ENCODE measurements around the gene FBXL17. TPM values are rescaled to one million over a fixed set of nuclear protein-coding genes. Genes with fewer than 3 reads are reported as not detected.

The FBXL17 gene
- polyA plus RNA-seq, 4 donors, result 26.4 to 31.5 (median 30.9) TPM

- no peak for DNase-seq (ENCODE audit: low read depth in 4 of 4, low spot score in 3 of 4)
Measured at GRCh38 chr5:107884871-107885270, 497.0 kb downstream of the FBXL17 start.

- DNase-seq (ENCODE audit: low read depth in 4 of 4, low spot score in 3 of 4), result no peak
Measured at GRCh38 chr5:107878661-107879060, 503.2 kb downstream of the FBXL17 start.

- no peak for DNase-seq (ENCODE audit: low read depth in 4 of 4, low spot score in 3 of 4)
Measured at GRCh38 chr5:107876906-107877305, 505.0 kb downstream of the FBXL17 start.

- no peak for DNase-seq (ENCODE audit: low read depth in 4 of 4, low spot score in 3 of 4)
Measured at GRCh38 chr5:107876261-107876660, 505.6 kb downstream of the FBXL17 start.

- no peak for DNase-seq (ENCODE audit: low read depth in 4 of 4, low spot score in 3 of 4)
Measured at GRCh38 chr5:107875833-107876232, 506.1 kb downstream of the FBXL17 start.

GRCh38 chr5:107874795-107875194, 507.1 kb downstream of the FBXL17 start:
- no peak for DNase-seq (ENCODE audit: low read depth in 4 of 4, low spot score in 3 of 4)

GRCh38 chr5:107873877-107874276, 508.0 kb downstream of the FBXL17 start:
- no peak for DNase-seq (ENCODE audit: low read depth in 4 of 4, low spot score in 3 of 4)

GRCh38 chr5:107871023-107871422, 510.9 kb downstream of the FBXL17 start:
- DNase-seq (ENCODE audit: low read depth in 4 of 4, low spot score in 3 of 4), result no peak

- DNase-seq (ENCODE audit: low read depth in 4 of 4, low spot score in 3 of 4), result no peak
Measured at GRCh38 chr5:107869438-107870115, 512.3 kb downstream of the FBXL17 start.

GRCh38 chr5:107868650-107869409, 513.1 kb downstream of the FBXL17 start:
- no peak for DNase-seq (ENCODE audit: low read depth in 4 of 4, low spot score in 3 of 4)

- DNase-seq (ENCODE audit: low read depth in 4 of 4, low spot score in 3 of 4), result no peak
Measured at GRCh38 chr5:107867266-107867665, 514.6 kb downstream of the FBXL17 start.

- DNase-seq (ENCODE audit: low read depth in 4 of 4, low spot score in 3 of 4), result no peak
Measured at GRCh38 chr5:107864793-107865192, 517.1 kb downstream of the FBXL17 start.

- DNase-seq (ENCODE audit: low read depth in 4 of 4, low spot score in 3 of 4), result no peak
Measured at GRCh38 chr5:107863125-107863524, 518.8 kb downstream of the FBXL17 start.

GRCh38 chr5:107861565-107861964, 520.3 kb downstream of the FBXL17 start:
- DNase-seq (ENCODE audit: low read depth in 4 of 4, low spot score in 3 of 4), result no peak

- no peak for DNase-seq (ENCODE audit: low read depth in 4 of 4, low spot score in 3 of 4)
Measured at GRCh38 chr5:107860044-107860443, 521.9 kb downstream of the FBXL17 start.

GRCh38 chr5:107858788-107859187, 523.1 kb downstream of the FBXL17 start:
- no peak for DNase-seq (ENCODE audit: low read depth in 4 of 4, low spot score in 3 of 4)

GRCh38 chr5:107858324-107858723, 523.6 kb downstream of the FBXL17 start:
- DNase-seq (ENCODE audit: low read depth in 4 of 4, low spot score in 3 of 4), result no peak

- no peak for DNase-seq (ENCODE audit: low read depth in 4 of 4, low spot score in 3 of 4)
Measured at GRCh38 chr5:107857785-107858184, 524.1 kb downstream of the FBXL17 start.

- DNase-seq (ENCODE audit: low read depth in 4 of 4, low spot score in 3 of 4), result no peak
Measured at GRCh38 chr5:107855171-107855570, 526.7 kb downstream of the FBXL17 start.

- DNase-seq (ENCODE audit: low read depth in 4 of 4, low spot score in 3 of 4), result no peak
Measured at GRCh38 chr5:107853696-107854095, 528.2 kb downstream of the FBXL17 start.

GRCh38 chr5:107853031-107853430, 528.9 kb downstream of the FBXL17 start:
- DNase-seq (ENCODE audit: low read depth in 4 of 4, low spot score in 3 of 4), result no peak

GRCh38 chr5:107849118-107849517, 532.8 kb downstream of the FBXL17 start:
- no peak for DNase-seq (ENCODE audit: low read depth in 4 of 4, low spot score in 3 of 4)

Measured in right renal pelvis (tissue), 4 donors.